Measurements from ENCODE around the gene ENTR1.

ENTR1 gene

DNA sequence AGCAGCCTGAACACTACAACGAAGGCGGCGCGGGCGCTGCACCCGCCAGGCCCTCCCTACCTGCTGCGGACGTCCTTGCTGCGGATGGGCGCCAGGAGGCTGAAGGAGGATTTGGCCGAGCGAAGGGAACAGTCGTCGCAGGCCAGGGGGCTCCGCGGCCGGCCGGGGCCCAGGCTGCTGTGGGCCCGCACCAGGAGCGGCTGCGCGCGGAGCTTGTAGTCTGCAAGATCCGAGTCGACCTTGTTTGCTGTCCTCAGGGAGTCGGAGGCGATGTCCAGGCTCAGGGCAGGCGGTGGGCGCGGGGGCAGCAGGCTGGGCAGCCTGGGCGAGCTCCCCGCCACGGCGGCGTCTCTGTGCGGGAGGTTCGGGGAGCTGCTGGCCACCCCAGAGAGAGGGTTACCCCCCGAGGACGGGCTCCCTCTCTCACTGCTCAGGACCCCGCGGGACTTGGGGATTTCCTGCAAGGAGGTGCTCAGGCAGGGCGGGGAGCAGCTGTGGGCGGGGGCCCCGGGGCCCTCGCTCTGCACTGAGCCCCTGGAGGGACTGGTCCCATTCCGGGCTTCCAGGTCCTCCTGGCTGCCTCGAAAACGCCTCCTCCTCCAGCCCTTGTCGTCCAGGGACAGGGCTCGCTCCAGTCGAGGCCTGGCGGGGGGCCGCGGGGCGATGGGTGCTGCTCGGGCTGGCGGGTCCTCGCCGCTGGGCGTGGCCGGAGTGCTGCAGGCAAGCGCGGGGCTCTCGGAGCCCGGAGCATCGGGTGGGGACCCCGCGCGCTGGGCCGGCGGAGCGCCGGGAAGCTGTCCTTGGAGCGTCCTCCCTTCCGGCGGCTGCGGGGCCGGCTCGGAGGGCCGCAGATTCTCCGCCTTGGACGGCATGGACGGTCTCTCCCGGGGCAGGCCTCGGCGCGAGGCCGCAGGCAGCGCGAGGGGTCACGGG lies 28.4 kb upstream of the ENTR1 start:
- peak; percentile 46 to 47 for DNase-seq (ENCODE audit: extremely low read depth in 1 of 2, low read depth in 1 of 2)

DNA sequence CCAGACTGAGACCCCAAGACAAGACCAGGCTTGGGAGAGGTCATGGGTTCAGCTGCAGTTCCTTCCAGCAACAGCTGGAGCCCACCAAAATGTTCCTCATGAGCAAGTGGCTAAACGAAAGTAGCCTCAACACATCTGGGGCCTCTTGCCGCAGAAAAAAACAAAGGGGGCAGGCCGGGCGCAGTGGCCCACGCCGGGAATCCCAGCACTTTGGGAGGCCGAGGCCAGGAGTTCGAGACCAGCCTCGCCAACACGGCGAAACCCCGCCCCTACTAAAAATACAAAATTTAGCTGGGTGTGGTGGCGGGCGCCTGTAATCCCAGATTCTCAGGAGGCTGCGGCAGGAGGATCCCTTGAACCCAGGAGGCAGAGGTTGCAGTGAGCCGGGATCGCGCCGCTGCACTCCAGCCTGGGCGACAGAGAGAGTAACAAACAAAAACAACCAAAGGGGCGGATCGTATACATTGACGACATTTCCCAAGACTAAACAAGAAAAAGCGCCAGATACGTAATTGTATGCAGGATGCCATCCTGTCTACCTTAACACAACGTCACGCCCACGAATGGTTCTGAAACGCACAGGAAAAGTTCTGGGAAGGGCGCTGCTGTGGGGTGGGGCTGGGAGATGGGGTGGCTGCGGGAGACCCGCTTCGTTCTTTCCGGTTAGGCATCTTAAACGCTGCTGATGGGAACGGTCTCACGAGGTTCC lies 27.6 kb upstream of the ENTR1 start:
- DNase-seq (ENCODE audit: extremely low read depth in 1 of 2, low read depth in 1 of 2) = no peak

DNA sequence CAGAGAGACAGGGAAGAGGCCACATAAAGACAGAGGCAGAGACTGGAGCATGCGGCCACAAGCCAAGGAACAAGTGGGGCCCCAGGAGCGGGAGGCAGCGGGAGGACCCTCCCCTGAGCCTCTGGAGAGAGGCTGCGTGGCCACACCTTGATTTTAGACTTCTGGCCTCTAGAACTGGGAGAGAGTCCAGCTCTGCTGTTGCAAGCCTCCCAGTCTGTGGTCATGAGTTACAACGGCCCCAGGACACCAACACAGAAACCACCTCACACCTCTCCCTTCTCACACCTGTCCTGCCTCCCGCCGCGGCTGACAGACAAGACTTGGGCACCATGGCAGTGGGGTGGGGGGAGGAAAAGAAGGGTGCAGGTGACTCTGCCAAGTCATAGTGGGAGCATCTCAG lies 27.0 kb upstream of the ENTR1 start:
- DNase-seq (ENCODE audit: extremely low read depth in 1 of 2, low read depth in 1 of 2) = no peak

DNA sequence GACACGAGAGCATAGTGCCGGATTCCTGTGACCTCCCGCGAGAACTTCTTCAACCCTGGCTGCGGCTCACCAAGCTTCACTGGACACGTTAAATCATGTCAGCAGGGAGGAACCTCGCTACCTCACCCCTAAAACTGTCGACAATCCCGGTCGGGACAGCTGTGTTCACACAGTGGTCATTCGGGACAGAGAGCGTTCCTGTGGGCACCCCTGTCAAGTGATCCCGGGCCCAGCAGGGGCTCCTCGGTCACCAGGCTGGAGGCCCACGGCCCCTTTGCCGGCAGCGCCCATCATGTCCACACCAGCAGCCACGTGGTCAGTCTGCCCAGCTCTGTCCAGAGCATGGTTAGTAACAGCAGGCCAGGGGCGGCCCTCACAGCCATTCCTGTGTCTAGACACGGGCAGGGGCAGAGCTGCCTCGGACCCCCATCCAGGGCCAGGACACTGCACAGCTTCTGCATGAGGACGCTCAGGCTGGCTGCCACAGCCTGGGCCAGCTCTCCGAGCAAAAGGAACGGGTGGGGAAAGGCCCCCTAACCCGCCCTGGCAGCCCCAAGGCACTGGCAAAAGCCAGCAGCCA lies 25.7 kb upstream of the ENTR1 start:
- no peak for DNase-seq (ENCODE audit: extremely low read depth in 1 of 2, low read depth in 1 of 2)

DNA sequence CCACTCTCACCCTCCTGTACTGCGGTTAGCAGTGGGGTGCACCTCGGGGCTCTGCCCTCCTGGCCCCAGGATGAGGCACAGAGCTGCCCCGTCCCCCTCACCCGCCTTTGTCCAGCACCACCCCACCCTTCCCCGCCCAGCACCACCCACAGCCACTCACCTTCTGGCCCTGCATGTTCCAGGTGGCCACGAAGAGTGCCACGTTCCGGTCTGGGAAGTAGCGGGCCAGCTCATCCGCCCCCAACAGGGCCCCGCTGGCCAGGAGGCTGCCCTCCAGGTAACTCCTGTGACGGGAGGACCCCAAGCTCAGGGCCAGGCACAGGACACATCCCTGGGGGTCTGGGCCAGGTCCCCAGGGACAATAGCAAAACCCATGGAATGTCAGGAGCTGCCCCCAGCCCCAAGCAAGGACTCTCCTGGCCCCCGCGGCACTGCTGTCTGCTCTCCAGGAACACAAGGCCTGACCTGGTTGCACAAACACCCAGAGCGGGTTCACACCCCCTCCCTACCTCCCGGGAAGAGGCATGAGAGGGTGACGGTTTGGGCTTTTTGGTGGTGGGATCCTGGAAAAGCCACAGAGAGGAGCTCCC lies 24.3 kb upstream of the ENTR1 start:
- no peak for DNase-seq (ENCODE audit: extremely low read depth in 1 of 2, low read depth in 1 of 2)

DNA sequence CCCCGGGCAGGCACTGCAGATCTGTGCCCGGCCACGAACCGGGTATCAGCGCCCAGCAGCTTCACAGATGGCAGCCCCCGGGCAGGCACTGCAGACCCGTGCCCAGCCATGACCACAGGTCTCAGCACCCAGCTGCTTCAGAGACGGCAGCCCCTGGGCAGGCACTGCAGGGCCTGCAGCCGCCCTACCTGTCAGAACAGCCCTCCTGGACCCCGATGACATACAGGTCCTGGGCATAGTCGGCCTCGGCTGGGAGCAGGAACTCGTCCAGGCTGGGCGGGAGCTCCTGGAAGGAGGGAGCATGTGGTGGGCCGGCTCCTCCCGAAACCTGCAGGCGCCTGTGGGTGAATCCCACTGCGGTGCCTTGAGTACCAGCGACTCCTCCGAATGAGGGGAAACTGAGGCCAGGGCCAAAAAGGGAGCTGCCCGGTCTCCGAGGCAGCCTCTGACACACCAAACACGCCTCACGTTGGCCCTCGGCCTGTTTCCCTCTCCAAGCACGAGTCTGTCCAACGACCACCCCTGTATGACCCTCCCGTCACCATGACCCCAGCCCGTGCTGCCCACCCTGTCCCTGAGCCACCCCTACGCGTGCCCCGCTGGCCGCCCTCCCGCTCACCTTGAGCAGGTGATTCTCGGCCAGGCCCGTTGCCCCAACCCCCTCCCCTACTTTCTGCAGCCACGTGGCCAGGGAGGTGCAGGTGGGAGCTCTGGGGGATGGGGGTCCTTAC lies 23.6 kb upstream of the ENTR1 start:
- no peak for DNase-seq (ENCODE audit: extremely low read depth in 1 of 2, low read depth in 1 of 2)

DNA sequence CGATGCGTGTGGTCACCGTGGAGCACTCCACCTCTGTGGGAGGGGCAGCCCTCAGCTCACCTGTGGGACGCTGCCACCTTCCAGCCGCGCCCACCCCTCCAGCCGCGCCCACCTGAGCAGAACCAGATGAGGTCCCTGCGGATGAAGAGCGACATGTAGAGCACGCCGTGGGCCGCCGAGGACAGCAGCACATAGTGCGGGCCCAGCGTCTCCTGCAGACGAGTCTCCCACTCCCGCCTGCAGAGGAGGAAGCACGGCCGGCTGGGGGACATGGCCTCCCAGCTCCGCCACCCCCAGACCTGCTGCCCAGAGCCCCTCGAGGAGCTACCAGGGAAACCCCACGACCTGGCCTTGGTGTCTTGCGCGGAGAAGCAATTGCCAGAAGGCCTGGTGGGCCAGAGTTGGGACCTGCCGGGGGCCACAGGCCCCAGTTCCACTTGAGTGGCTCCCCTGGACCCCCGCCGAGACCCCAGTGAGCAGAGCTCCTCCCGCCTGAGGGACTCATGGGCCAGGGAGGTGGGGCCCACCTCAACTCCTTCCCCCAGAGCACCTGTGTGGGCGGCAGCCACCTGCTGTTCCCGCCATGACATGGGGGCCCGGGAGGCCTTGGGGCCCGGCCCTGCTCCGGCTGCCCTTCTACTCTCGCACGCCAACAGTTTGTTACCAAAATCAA lies 22.8 kb upstream of the ENTR1 start:
- DNase-seq (ENCODE audit: extremely low read depth in 1 of 2, low read depth in 1 of 2) = no peak

DNA sequence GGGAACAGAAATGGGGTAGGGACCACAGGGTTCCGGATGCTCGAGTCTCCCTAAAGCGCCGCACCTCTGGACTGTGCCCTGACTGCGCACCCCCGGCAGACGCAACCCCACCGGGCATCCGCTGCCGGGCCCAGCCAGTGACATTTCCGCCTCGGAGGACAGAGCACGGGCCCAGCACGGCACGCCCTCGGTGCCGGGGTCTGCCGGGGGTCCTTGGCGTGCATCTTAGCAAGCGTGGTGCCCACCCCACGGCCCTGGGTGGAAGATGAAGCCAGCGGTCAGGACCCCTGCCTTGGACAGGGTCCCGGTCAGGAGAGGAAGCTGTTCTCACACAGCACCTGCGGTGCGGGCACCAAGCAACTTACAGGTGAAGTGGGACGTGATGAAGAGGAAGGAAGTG lies 22.2 kb upstream of the ENTR1 start:
- DNase-seq (ENCODE audit: extremely low read depth in 1 of 2, low read depth in 1 of 2) = no peak

DNA sequence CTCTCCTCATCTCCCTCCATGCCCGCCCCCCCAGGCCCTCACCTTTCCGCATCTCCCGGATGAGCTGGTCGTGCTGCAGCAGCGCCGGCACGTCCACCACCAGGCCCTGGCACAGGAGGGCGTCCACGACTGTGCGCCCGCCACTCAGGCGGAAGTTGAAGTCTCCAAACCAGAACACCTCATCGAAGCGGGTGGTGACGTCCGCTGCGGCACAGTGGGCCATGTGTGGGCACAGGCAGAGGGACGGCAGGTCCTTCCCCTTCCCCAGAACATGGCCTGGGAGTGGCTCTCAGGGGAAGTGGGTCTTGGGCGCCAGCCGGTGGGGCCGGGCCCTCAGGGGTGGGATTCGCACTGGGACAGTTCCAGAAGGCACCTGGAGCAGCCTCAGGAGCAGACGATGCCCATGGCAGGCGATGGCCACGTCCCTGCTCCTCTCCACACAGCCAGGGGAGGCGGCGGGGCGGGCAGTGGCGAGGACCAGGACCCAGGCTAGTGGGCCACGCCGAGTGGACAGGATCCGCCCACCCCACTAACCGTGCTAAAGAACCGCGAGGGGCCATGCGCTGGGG lies 21.5 kb upstream of the ENTR1 start:
- DNase-seq (ENCODE audit: extremely low read depth in 1 of 2, low read depth in 1 of 2) = no peak

DNA sequence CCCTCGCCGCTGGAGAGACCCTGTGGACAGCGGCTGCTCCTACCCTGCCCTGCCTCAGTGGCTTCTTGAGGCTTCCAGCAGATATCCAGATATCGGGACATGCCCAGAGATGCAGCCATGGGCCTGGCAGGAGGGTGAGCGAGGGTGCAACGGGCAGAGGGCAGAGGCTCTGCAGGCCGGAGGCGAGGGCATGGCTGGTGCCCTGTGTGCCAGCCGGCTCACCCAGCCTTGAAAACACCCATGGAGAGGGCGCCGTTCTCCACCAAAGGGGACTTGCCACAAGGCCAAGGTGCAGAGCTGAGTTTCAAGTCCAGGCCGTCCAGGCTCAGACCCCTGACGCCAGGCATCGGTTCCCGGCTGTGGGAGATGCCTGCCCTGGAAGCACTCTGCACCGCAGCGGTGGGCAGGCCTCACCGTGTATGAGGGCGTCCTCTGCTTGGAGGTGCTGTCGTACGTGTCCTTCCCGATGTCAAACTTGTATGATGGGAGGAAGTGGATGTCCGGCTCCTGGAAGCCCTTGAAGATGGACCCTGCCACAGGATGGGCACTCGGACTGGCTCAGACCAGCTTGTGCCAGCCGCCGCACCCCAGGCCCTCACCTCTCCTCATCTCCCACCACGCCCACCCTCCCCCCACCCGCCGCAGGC lies 20.3 kb upstream of the ENTR1 start:
- no peak for DNase-seq (ENCODE audit: extremely low read depth in 1 of 2, low read depth in 1 of 2)

DNA sequence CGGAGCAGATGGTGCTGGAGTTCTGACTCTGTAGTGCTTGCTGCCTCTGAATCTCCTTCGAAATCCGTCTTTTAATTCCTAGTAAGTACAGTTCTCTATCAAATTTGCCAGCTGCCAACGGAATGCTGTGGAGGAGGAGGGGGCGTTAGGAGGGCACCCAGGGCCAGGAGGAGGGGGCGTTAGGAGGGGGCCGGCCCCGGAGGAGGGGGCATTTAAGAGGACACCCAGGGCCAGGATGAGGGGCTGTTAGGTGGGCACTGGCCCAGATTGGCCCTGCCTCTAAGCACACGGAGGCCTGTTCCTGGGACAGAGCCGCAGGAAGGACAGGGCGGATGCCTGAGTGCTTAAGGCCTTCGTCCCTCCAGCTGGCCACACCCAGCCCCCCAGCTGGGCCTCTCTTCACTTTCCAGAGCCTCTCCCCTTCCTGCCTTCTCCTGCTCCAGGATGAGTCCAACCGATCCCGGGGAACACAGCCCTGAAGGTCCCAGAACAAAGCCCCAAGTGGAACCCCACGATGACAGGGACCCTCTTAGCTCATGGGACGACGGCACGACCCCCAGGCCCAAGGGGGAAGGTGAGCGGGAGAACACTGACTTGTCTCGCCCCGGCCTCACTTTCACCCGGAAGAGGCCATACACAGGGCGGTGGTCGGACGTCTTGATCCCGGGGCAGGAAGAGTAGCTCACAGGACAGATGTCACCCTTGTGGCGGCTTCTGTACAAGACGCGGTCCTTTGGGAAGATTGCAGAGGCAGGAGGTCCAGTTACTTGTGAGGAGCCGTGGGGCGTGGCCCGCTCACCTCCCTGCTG lies 19.5 kb upstream of the ENTR1 start:
- DNase-seq (ENCODE audit: extremely low read depth in 1 of 2, low read depth in 1 of 2) = no peak

DNA sequence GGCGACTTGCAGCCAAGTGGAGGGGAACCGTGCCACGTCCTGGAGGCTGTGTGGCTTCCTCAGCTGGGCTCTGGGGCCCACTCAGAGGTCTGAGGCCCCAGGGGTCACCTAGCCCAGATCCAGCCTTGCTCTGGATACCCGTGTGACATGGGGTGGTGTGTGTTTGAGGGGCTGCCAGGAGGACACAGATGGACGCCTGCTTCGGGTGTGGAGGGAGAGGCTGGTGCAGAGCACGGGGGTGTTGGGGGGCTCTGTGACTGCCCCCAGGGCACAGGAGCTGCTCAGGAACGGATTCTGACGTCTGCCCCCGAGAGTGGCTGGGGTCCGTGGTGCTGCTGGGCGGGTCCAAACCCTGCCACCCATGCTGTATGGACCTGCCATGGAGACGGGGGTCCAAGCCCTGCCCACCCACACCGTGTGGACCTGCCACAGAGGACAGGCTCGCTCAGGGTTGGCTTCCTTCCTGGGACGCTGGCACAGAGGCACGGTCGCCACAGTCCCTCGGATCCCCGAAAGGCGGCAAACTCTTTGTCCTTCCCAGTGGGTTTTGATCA lies 18.7 kb upstream of the ENTR1 start:
- no peak for DNase-seq (ENCODE audit: extremely low read depth in 1 of 2, low read depth in 1 of 2)

DNA sequence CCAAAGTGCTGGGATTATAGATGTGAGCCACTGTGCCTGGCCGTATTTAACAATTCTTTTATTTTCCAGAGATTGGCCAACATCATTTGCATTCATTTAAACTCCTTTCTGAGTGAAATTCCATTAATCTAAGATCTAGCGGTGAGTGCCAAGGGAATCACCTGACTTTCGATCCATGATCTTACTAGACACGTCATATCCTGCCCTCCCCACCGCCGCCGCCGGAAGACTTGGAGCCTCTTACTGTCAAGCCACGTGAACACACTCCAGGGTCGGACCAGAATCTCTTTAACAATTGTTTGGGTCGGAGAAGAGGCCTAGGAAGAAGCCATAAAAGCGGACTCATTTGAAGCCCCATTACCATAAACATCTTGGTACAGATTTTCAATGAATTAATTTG lies 16.4 kb upstream of the ENTR1 start:
- no peak for DNase-seq (ENCODE audit: extremely low read depth in 1 of 2, low read depth in 1 of 2)

DNA sequence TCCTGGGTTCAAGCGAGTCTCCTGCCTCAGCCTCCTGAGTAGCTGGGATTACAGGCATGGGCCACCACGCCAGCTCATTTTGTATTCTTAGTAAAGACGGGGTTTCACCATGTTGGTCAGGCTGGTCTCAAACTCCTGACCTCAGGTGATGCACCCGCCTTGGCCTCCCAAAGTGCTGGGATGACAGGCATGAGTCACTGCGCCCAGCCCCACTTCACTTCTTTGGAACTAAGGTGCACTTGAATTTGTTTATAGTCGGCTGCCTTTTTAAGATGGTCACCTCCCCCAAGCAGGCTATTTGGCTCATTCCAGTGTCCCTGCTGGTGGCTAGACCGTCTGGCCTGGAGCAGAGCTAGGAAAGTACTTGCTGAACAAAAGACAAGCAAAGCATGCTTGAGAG lies 15.0 kb upstream of the ENTR1 start:
- DNase-seq (ENCODE audit: extremely low read depth in 1 of 2, low read depth in 1 of 2) = peak in 1 of 2 donors; percentile 46

DNA sequence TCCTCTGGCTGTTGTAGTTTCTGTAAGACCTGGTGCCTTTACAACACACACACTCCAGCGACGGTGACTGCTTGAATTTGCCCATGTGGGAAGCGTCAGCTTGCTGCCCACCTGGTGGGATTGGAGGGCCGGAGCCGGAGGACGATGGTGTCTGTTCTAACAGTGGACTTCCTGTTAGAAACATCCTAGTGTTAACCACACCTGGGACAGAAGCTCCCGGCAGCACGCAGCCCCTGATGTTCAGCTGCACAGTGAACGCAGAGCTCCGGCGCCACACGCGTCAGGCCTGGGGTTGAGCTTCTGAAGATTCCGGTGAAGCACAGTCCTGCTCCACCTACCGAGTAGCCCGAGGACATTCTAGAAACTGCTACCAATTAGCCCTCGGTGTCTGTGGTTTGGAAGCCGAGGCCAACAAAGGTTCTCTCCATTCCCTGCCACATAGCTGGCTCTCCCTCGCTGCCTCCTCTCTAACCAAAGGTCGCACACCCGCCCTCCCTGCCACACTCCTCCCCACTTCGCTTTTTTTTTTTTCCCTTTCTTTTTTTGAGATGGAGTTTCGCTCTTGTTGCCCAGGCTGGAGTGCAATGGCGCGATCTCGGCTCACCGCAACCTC lies 14.4 kb upstream of the ENTR1 start:
- no peak for DNase-seq (ENCODE audit: extremely low read depth in 1 of 2, low read depth in 1 of 2)

DNA sequence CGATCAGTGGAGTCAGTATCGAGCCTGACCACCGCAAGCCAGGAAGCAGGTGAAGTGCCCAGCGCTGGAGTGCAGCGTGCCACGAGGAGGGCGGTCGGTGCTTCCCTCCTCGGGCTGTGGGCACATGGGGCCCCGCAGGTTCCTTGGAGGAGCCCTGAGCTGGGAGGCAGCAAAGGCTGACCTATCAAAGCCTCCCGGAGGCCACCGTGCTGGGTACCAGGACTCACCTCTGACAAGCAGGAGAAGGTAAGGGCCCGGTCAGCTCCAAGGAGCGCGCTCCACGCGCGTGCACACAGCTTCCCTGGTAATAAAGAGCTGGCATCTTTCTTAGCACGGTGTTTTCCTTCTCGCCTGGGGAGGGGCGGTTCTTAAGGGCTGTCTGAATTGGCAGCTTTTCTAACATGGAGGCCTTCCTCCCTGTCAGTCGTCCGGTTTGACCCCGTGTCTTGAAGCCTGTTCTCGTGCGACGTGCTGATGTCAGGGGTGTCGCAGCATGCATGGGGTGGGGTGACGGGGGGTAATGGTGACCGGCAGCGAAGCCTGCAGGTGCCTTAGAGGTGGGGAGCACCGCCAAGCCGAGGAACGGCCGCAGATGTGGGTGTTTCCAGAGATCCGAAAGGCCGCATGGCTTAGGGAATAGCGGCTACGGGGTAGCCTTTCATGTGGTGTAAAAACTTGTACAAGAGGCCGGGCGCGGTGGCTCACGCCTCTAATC lies 13.2 kb upstream of the ENTR1 start:
- DNase-seq (ENCODE audit: extremely low read depth in 1 of 2, low read depth in 1 of 2) = no peak

DNA sequence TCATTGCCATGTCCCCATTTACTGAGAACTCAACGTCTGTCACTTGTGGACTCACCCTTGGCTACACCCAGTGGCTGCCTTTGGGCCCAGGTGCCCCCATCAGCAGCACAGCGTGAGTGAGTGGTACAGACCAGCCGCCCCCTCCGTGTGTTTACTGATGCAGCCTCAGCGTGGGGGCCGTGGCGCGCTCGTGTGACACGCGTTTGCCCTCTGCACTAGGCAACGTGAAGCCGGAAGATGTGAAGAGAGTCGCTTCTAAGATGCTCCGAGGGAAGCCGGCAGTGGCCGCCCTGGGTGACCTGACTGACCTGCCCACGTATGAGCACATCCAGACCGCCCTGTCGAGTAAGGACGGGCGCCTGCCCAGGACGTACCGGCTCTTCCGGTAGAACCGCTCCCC lies 12.5 kb upstream of the ENTR1 start:
- no peak for DNase-seq (ENCODE audit: extremely low read depth in 1 of 2, low read depth in 1 of 2)

Measured in stimulated activated CD8-positive, alpha-beta memory T cell treated with anti-CD3 and anti-CD28 coated beads, Interleukin-7, amount 100 ng/mL, for 48 hours (primary cell).